GM12892 (cell line): ENCODE results near the gene PTPRS.

Experiments
- POLR2A ChIP-seq: IDR thresholded peaks from 2 replicates; pipeline ENCODE4 v1.6.1; 2011; ENCODE audit warnings: low read depth, low read length, control low read depth
- POLR2AphosphoS5 ChIP-seq: IDR thresholded peaks from 2 replicates; pipeline ENCODE4 v1.6.1; 2011; ENCODE audit warnings: low read depth, low read length, control low read depth

DNA sequence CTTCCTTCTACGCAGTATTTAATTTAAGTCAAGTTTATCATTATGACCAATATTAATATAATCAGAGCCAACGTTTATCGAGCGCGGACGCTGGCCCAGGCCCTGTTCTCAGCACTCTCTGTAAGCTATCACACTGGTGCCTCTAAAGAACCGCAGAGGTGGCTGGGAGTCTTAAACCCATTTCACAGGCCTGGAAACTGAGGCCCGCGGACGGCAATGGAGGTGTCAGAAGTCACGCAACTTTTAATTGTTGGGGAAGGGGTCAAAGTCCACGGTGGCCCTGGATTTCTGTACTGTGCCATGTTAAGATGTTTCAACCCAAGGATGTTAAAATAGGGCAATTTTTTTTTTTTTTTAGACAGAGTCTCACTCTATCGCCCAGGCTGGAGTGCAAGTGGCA is 8.8 kb downstream of the PTPRS start:
- TF ChIP-seq POLR2A (no peak), POLR2AphosphoS5 (no peak)
